A549 treated with Mapracorat at 1 μM for 4 hours (cell line): ENCODE data around the gene DDHD1. TPM values are rescaled to one million over a fixed set of nuclear protein-coding genes. Genes with fewer than 3 reads are reported as not detected.

Experiments used
- total RNA-seq: library from RNA; stranded (reverse); fragments of 200-300 nt; extraction: Qiagen RNA extraction; gene quantifications from 5 replicates; pipeline ENCODE4 v1.2.3, GENCODE V29; 2022

Gene DDHD1
- 5.3 to 6.8 TPM (median 6.4 TPM) in 5 replicates for total RNA-seq

GRCh38 chr14:53152887-53153701 is at the start of gene DDHD1:
TSS of gene DDHD1 (minus strand) at chr14:53153323. CDS start at chr14:53153098, 225 bp downstream.

Other genes starting within 250 kb of the DDHD1 start
- 36.3 to 47.6 TPM (median 43.0 TPM) in 5 replicates for gene FERMT2, start 202.3 kb downstream of the DDHD1 start, total RNA-seq